Measurements from ENCODE around the gene ARMC12.
"Not testable (repeated sequence)": the region's sequence is repeated elsewhere in the genome, so short reads cannot be mapped to it uniquely, and the experiment has no call there.

Gene ARMC12

DNA sequence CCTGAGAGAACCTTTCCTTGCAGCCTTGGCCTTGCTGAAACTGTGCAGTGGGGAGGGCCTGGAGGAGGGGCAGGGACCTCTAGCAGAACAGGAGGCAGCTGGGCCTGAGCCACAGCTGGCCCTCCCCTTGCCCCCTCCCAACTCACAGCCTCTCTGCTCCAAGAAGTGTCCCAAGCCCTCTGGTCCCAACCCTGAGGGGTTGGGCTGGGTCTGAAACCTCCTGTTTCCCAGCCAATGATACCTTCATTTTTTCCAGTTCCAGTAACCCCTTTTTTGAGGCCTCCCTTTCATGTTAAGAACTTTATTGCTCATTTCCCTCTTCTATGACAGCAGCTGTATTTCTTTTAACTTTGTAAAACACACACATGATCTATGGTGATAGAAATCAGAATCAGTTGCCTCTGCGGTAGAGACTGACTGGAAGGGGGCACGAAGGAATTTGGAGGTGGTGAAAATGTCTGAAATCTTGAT, 17.9 kb upstream of the ARMC12 start:
- DNase-seq: no peak

DNA sequence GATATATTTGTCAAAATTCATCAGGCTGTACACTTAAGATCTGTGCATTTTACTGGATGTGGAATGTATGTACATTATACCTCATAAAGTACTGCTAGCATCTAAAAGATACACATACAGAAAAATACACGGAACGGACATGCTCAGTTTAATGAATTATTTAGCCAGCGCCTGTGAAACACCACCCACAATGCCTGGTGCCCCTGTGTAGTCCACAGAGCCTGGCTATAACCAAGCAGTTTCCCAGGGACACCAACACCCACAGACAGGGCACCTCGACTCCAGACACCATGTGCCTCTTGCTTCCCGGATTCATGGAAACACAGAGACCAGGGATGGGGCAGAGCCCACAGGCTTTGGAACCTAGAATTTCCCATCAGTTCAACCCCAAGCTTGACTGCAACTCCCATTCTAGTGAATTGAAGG, 17.4 kb upstream of the ARMC12 start:
- no peak for DNase-seq

DNA sequence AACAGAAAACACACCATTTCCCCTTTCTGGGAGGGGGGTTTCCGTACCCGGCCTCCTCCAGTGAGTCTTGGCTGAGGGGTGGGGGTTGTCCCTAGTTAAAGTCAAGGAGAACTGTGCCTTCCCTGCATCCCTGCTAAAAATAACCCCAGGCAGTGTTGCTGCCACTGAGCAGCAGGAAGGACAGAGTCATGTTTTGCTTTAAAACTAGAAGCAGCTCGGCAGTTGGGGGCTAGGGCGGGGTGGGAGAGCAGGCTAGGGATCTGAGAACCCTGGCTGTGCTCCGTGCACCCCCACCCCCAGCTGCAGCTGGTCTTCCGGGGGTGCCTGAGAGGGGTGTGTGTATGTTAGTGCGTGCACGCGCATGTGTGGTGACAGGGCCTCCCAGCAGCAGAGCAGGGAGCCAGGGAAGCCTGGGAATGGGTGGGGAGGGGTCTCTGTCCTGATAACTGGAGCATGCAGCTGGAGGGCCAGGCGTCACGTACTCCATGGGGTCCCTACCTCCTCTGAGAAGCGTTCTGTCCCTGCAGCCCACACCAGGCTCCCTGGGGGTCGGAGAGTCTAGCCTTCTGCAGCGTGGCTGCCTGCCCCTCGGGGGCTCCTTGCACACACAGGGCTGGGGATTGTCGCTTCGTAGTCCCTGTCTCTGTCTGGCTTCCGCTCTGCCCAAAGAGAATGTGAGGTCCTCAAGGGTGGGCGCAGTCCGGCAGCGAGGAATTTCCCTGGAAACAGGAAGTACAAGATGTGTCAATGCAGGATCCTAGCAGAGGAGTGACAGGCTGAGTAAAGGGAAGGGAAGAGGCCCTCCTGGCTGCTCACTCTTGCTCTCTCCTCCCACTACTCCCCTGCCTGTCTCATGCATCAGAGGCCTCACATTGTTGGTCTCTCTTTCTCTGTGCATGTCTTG, 16.8 kb upstream of the ARMC12 start:
- no peak for DNase-seq

- no peak for DNase-seq
Measured at GRCh38 chr6:35722121-35722761, 14.6 kb upstream of the ARMC12 start.

DNA sequence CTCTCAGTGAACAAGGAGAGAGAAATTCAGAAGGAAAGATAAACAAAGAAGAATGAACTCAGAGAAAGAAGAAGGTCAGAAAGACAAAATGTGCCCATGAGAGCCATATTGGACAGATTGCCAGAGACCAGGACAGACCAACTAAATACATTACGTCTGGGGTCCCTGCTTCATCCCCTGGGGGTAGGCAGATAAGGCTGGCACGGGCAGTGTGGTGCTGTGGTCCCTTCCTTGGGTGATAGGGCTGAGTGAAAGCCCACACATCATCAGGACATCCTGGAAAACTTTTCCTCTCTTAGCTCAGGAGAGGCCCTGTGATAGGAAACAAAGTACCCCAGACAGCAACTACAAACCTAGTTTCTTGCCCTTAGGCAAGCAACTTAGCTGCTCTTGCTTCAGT, 13.2 kb upstream of the ARMC12 start:
- DNase-seq: no peak

DNA sequence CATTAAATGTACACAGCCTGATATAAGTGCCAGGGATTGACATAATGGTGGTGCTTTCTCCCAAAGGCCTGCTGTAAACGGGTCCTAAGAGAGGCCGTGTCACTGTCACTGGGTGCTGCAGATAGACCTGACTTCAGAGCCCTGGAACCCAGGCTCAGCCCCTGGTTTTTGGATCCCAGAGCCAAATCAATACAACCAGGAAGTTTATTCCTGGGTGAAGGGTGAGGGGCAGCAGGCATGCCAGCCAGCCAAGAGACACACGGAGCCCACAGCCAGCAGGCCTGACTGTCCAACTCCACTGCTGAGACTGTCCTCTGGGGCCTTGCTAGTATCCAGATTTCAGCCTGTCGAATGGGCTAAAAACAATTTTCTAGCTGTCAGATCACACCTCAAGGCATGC, 12.8 kb upstream of the ARMC12 start:
- no peak for DNase-seq

- DNase-seq: no peak
Measured at GRCh38 chr6:35724471-35724870, 12.4 kb upstream of the ARMC12 start.

- no peak for DNase-seq
Measured at GRCh38 chr6:35725081-35725708, 11.6 kb upstream of the ARMC12 start.

GRCh38 chr6:35725721-35726438, 11.0 kb upstream of the ARMC12 start:
- no peak for DNase-seq

GRCh38 chr6:35727231-35727934, 9.4 kb upstream of the ARMC12 start:
- no peak for DNase-seq

GRCh38 chr6:35727935-35728682, 8.7 kb upstream of the ARMC12 start:
- peak; percentile 72 for DNase-seq

GRCh38 chr6:35728683-35729678, 7.9 kb upstream of the ARMC12 start:
- no peak for DNase-seq

DNA sequence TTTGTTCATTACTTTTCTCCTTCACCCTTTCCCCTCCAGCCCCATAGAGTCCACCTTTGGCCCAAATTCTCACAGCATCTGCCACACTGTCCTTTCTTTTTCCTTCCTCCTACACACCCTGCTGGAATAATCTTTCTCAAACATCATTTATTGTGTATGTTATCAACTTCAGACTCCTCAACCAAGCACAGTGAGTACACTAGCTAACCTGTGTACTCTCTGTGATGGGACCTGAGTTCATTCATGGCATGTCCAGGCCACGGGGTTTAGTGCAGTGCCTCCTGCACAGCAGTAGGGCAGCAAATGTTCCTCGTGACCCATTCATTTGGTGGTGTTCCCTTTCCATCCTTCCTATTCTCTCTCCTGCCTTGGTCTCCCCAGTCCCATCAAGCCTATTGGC, 7.1 kb upstream of the ARMC12 start:
- DNase-seq: no peak

DNA sequence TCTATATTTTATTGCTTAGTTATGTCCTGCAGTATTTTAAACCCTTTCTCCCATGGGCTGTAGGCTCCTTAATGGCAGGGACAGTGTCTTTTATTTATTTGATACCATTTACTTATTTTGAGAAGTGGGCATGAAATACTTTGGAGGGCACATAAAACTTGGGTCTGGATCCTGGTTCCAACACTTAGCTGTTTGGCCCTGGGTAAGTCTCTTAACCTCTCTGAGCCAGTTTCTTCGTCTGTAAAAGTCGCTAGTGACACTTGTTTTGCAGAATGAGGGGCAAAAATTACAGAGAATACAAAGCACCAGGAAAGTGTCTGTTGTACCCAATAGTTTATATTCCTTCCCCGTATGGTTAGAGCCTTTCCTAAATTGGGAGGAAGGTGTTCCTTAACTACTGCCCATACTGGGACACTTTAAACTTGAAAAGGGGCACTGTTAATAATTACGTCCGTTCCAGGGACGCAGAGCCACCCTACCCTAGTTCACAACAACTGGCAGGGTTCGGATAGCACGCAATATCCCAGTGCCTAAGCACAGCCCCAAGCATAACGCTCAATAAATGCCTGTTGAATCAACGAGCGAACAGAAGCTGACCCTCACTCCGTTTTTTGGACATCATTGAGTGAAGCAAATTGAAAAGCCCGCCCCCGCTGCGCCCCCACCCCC, 6.0 kb upstream of the ARMC12 start:
- no peak for DNase-seq

- DNase-seq: peak; percentile 85
Measured at GRCh38 chr6:35731414-35731735, 5.5 kb upstream of the ARMC12 start.

- DNase-seq: peak; percentile 87
Measured at GRCh38 chr6:35731736-35732532, 4.9 kb upstream of the ARMC12 start.

DNA sequence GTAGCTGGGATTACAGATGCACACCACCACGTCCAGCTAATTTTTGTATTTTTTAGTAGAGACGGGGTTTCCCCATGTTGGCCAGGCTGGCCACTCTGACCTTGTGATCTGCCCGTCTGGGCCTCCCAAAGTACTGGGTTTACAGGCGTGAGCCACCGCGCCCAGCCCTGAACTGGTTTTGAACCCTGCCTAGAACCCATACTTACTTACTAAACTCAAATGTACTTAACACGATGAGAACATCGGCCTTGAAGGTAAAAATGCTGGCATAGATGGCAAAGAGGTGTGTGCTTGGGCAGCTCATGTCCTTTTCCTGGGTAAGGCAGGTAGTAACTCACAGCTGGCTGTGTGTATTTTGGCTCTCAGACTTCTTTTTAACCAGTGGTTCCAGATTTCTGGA, 3.2 kb upstream of the ARMC12 start:
- no peak for DNase-seq

- not testable (repeated sequence) for DNase-seq
Measured at GRCh38 chr6:35734319-35734718, 2.5 kb upstream of the ARMC12 start.

DNA sequence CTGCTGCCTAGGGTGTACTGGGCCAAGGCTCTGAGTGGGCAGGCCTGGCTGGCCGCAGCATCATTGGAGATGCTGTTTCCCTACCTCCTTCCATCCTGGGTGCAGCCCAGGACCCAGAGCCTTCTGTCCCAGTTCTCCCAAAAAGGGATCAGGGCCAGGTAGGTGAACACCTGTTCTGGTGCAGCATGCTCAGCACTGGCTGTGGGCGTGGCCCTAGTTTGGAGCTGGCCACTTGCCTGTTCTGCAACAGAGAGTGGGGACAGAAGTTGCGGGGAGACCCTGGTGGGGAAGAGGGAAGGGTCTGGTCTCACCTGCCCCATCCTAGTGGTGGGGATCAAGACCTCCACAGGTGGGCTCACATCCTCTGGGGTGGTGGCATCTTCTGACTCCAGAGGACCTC, 1.4 kb upstream of the ARMC12 start:
- no peak for DNase-seq

Measured in effector CD4-positive, alpha-beta T cell (primary cell).